NCI-H2171 treated with DMSO at 0.1 percent for 48 hours (cell line): ENCODE measurements around the gene AEBP2.
A peak's percentile ranks its signal among the peaks of the same experiment; 100 is the strongest.

Source experiments
- DNase-seq: peaks from one replicate; lab custom pipeline; 2025; lab: John Stamatoyannopoulos, UW

Gene AEBP2

DNA sequence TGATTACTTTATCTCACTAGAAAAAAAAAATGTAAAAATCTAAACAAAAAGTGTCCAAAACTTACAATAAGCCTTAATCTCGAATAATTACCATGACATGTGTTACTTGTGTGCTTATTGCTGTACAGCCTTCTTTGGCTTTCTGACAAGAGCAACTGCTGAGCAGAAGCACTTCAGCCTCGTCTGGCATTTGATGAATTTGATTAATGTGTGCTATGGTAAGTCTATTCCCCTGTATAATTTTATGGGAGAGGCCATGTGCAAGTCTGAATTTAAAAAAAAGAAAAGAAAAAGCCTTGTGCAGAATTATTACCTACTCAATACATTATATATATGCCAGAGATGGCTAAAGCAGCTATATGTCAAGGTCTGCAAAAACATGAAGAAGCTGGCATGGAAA, 113.9 kb downstream of the AEBP2 start:
- DNase-seq = peak; percentile 40

- DNase-seq = no peak
These were observed 122.2 kb downstream of the AEBP2 start for GRCh38 chr12:19561411-19561961.
